ENCODE results near the gene FFAR1.

FFAR1 gene

DNA sequence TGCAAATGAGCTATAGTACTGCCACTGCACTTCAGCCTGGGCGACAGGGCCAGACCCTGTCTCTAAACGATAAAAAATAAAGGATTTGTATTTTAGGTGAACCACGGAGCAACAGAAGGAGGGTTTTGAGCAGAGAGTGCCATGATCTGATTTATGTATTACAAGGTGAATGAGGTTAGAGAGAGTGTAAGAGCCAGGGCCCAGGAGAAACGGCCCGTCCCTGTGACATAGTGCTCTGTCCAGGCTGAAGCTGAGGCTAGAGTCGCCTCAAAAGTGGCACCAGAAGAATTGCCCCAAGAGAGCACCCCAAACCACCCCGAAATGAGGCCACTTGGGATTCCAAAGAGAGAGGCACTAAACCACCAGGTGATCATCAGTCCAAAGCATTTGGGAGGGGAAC is 38.8 kb upstream of the FFAR1 start:
- Histone ChIP-seq H3K9me3 (ENCODE audit: insufficient read depth, low read length, severe bottlenecking) (no peaks in the 10 kb centered on the region), H2AFZ (ENCODE audit: low read depth, low read length) (no peak overlapping the region), H3K36me3 (ENCODE audit: insufficient read depth, low read length) (no peaks in the 10 kb centered on the region), H3K27me3 (ENCODE audit: insufficient read depth, low read length, poor library complexity) (no peaks in the 10 kb centered on the region), H4K20me1 (ENCODE audit: insufficient read depth, low read length) (0 out of 2 replicates have a peak, but pooled peaks cover under 1% of the 10 kb centered on the region), H3K4me3 (ENCODE audit: low read depth in 1 of 2, low read length in 2 of 2) (no peak overlapping the region), H3K9ac (ENCODE audit: low read depth, low read length) (no peak overlapping the region), H3K4me2 (ENCODE audit: insufficient read depth, low read length) (no peak overlapping the region), H3K4me1 (ENCODE audit: insufficient read depth, low read length) (no peaks in the 10 kb centered on the region), H3K79me2 (ENCODE audit: insufficient read depth, low read length) (no peaks in the 10 kb centered on the region), H3K27ac (ENCODE audit: low read length) (no peak overlapping the region)
- ATAC-seq (ENCODE audit: insufficient read depth, low read depth), result no peak
- TF ChIP-seq, protein P1, sequence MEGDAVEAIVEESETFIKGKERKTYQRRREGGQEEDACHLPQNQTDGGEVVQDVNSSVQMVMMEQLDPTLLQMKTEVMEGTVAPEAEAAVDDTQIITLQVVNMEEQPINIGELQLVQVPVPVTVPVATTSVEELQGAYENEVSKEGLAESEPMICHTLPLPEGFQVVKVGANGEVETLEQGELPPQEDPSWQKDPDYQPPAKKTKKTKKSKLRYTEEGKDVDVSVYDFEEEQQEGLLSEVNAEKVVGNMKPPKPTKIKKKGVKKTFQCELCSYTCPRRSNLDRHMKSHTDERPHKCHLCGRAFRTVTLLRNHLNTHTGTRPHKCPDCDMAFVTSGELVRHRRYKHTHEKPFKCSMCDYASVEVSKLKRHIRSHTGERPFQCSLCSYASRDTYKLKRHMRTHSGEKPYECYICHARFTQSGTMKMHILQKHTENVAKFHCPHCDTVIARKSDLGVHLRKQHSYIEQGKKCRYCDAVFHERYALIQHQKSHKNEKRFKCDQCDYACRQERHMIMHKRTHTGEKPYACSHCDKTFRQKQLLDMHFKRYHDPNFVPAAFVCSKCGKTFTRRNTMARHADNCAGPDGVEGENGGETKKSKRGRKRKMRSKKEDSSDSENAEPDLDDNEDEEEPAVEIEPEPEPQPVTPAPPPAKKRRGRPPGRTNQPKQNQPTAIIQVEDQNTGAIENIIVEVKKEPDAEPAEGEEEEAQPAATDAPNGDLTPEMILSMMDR (IDR thresholded peaks at IDR 0.05; ENCODE audit: borderline replicate concordance, extremely low read depth, low read length, poor library complexity, severe bottlenecking), result no peak
- TF ChIP-seq EZH2 (IDR thresholded peaks at IDR 0.05; ENCODE audit: borderline replicate concordance, low read depth, low read length, severe bottlenecking), result no peak
- no peak for DNase-seq

DNA sequence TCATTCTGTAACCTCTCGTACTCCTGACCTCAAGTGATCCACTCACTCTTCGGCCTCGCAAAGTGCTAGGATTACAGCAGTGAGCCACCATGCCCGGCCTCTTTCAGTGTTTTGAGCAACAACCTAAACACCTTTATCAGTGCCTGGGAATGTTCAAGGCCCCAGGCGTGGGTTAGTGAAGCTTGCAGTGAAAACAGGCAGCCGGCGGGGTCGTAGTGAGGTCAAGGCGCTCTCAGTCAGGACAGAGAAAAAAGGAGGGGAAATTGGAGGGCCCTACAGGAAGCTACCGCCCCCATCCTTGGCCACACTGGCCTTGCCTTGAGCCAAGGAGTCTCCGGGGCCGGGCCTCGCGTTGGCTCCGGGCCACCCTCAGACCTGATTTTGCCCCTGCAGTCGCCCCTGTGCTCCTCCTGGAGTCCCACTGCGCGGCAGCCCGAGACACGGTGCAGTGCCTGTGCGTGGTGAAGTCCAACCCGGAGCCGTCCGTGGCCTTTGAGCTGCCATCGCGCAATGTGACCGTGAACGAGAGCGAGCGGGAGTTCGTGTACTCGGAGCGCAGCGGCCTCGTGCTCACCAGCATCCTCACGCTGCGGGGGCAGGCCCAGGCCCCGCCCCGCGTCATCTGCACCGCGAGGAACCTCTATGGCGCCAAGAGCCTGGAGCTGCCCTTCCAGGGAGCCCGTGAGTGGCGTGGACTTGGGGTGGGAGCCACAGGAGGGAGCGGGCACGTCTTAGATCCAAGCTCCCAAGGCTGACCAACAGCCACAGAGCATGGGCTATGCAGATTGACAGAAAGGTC is 38.0 kb upstream of the FFAR1 start:
- no peaks in the 10 kb centered on the region for H3K79me2 ChIP-seq (ENCODE audit: insufficient read depth, low read length)
- ATAC-seq (ENCODE audit: insufficient read depth, low read depth), result no peak
- no peak overlapping the region for H3K9ac ChIP-seq (ENCODE audit: low read depth, low read length)
- TF ChIP-seq, protein P1 (IDR thresholded peaks at IDR 0.05; ENCODE audit: borderline replicate concordance, extremely low read depth, low read length, poor library complexity, severe bottlenecking), result no peak
- no peak for TF ChIP-seq EZH2 (IDR thresholded peaks at IDR 0.05; ENCODE audit: borderline replicate concordance, low read depth, low read length, severe bottlenecking)
- no peaks in the 10 kb centered on the region for H3K4me1 ChIP-seq (ENCODE audit: insufficient read depth, low read length)
- H3K27me3 ChIP-seq (ENCODE audit: insufficient read depth, low read length, poor library complexity), result no peaks in the 10 kb centered on the region
- H3K9me3 ChIP-seq (ENCODE audit: insufficient read depth, low read length, severe bottlenecking), result no peaks in the 10 kb centered on the region
- H4K20me1 ChIP-seq (ENCODE audit: insufficient read depth, low read length), result 0 out of 2 replicates have a peak, but pooled peaks cover 2% of the 10 kb centered on the region
- H3K4me3 ChIP-seq (ENCODE audit: low read depth in 1 of 2, low read length in 2 of 2), result no peak overlapping the region
- no peak overlapping the region for H3K27ac ChIP-seq (ENCODE audit: low read length)
- H3K36me3 ChIP-seq (ENCODE audit: insufficient read depth, low read length), result no peaks in the 10 kb centered on the region
- no peak overlapping the region for H2AFZ ChIP-seq (ENCODE audit: low read depth, low read length)
- no peak for DNase-seq
- no peak overlapping the region for H3K4me2 ChIP-seq (ENCODE audit: insufficient read depth, low read length)

DNA sequence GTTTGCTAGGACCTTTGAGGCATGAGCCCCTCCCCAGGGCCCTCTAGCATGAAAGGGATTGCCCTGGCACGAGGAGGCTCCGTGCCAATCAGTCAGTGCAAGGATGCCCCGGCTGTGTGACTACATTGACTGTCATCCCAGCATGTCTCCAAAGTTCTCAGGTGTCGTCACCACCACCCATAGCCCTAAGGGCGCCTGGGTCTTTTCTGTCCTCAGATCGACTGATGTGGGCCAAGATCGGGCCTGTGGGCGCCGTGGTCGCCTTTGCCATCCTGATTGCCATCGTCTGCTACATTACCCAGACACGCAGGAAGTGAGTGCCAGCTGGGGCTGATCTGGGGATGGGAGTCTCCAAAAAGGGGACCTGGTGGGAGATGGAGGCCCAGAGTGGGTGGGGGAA is 37.4 kb upstream of the FFAR1 start:
- ATAC-seq (ENCODE audit: insufficient read depth, low read depth) (peak; percentile 90), DNase-seq (peak; percentile 58)
- TF ChIP-seq, protein P1 (IDR thresholded peaks at IDR 0.05; ENCODE audit: borderline replicate concordance, extremely low read depth, low read length, poor library complexity, severe bottlenecking), result no peak
- TF ChIP-seq EZH2 (IDR thresholded peaks at IDR 0.05; ENCODE audit: borderline replicate concordance, low read depth, low read length, severe bottlenecking), result no peak
- Histone ChIP-seq H3K27me3 (ENCODE audit: insufficient read depth, low read length, poor library complexity) (no peaks in the 10 kb centered on the region), H3K4me1 (ENCODE audit: insufficient read depth, low read length) (no peaks in the 10 kb centered on the region), H3K27ac (ENCODE audit: low read length) (no peak overlapping the region), H3K4me3 (ENCODE audit: low read depth in 1 of 2, low read length in 2 of 2) (no peak overlapping the region), H3K36me3 (ENCODE audit: insufficient read depth, low read length) (no peaks in the 10 kb centered on the region), H3K9me3 (ENCODE audit: insufficient read depth, low read length, severe bottlenecking) (no peaks in the 10 kb centered on the region), H4K20me1 (ENCODE audit: insufficient read depth, low read length) (0 out of 2 replicates have a peak, but pooled peaks cover 2% of the 10 kb centered on the region), H3K9ac (ENCODE audit: low read depth, low read length) (no peak overlapping the region), H3K4me2 (ENCODE audit: insufficient read depth, low read length) (no peak overlapping the region), H2AFZ (ENCODE audit: low read depth, low read length) (no peak overlapping the region), H3K79me2 (ENCODE audit: insufficient read depth, low read length) (no peaks in the 10 kb centered on the region)

All from DND-41 (cell line).